Effector memory CD8-positive, alpha-beta T cell (primary cell): ENCODE measurements around the gene SPCS1.
A peak's percentile ranks its signal among the peaks of the same experiment; 100 is the strongest.

Source experiments
- ATAC-seq: fragments of 150-1000 bp; cut with Tn5 transposase; replicated peaks from 2 replicates; pipeline ENCODE4 v1.10.0; 2021; ENCODE audit warnings: mild to moderate bottlenecking, moderate library complexity
- DNase-seq, 3 experiments: peaks; one replicate each; pipeline ENCODE4 v3.0.0; 2021
- H3K27ac Mint-ChIP-seq, 2 donors: one replicate each; pipeline ENCODE4 v1.8.0; 2022; ENCODE audit warnings: mild to moderate bottlenecking in 2 of 2, mixed read lengths in 2 of 2, moderate library complexity in 2 of 2
- H3K27me3 Mint-ChIP-seq, 2 donors: one replicate each; pipeline ENCODE4 v1.8.0; 2022; ENCODE audit warnings: mixed read lengths in 2 of 2
- H3K36me3 Mint-ChIP-seq: one replicate; pipeline ENCODE4 v1.8.0; 2022; ENCODE audit warnings: mild to moderate bottlenecking, moderate library complexity, mixed read lengths; ENCODE audit not compliant: insufficient read depth
- H3K4me1 Mint-ChIP-seq, 2 donors: one replicate each; pipeline ENCODE4 v1.8.0; 2022; ENCODE audit warnings: low read depth in 2 of 2, mixed read lengths in 2 of 2
- H3K4me3 Mint-ChIP-seq, 2 donors: one replicate each; pipeline ENCODE4 v1.8.0; 2022; ENCODE audit warnings: mild to moderate bottlenecking in 2 of 2, mixed read lengths in 2 of 2, moderate library complexity in 2 of 2
- H3K9me3 Mint-ChIP-seq, 2 donors: one replicate each; pipeline ENCODE4 v1.8.0; 2022; ENCODE audit warnings: mixed read lengths in 2 of 2

SPCS1 gene

GRCh38 chr3:52684184-52684583 is 21.7 kb upstream of the SPCS1 start:
- Mint-ChIP-seq H3K9me3 (no peaks in the 10 kb centered on the region), H3K27me3 (no peaks in the 10 kb centered on the region), H3K36me3 (peaks cover 43% of the 10 kb centered on the region), H3K4me1 (peaks cover 23 to 36% of the 10 kb centered on the region in 2 donors), H3K27ac (peak overlapping the region; percentile 98 to 99), H3K4me3 (peak overlapping the region; percentile 95 to 96)
- DNase-seq (no peak), ATAC-seq (no peak)

- H3K4me1 Mint-ChIP-seq, result peaks cover 19 to 35% of the 10 kb centered on the region in 2 donors
- H3K36me3 Mint-ChIP-seq, result peaks cover 47% of the 10 kb centered on the region
- H3K27ac Mint-ChIP-seq, result peak overlapping the region; percentile 98 to 99
- H3K9me3 Mint-ChIP-seq, result no peaks in the 10 kb centered on the region
- no peaks in the 10 kb centered on the region for H3K27me3 Mint-ChIP-seq
- DNase-seq, result peak; percentile 65 to 71 (median 69)
- peak overlapping the region; percentile 95 to 96 for H3K4me3 Mint-ChIP-seq
- ATAC-seq, result peak; percentile 75
These were observed 20.6 kb upstream of the SPCS1 start for GRCh38 chr3:52685285-52685708.

- Mint-ChIP-seq H3K27me3 (no peaks in the 10 kb centered on the region), H3K4me3 (peak within 1 kb of the TSS; percentile 95 to 96), H3K9me3 (no peaks in the 10 kb centered on the region), H3K36me3 (peaks cover 54% of the 10 kb centered on the region), H3K4me1 (peaks cover 19 to 34% of the 10 kb centered on the region in 2 donors), H3K27ac (peak within 1 kb of the TSS; percentile 98 to 99)
- ATAC-seq, result peak; percentile 82
- DNase-seq, result peak; percentile 87 to 90 (median 87)
These were observed 19.9 kb upstream of the SPCS1 start, which contains the start of the genes GNL3 and PBRM1 for GRCh38 chr3:52685709-52686691. TSS of gene GNL3 (plus strand) at chr3:52686032. CDS start at chr3:52686093, 61 bp downstream. TSS of gene PBRM1 (minus strand) at chr3:52685913.

- no peak for DNase-seq
- peaks cover 73% of the 10 kb centered on the region for H3K36me3 Mint-ChIP-seq
- H3K4me3 Mint-ChIP-seq, result no peak overlapping the region
- no peaks in the 10 kb centered on the region for H3K27me3 Mint-ChIP-seq
- peaks cover 17 to 24% of the 10 kb centered on the region in 2 donors for H3K4me1 Mint-ChIP-seq
- no peak overlapping the region for H3K27ac Mint-ChIP-seq
- no peaks in the 10 kb centered on the region for H3K9me3 Mint-ChIP-seq
- no peak for ATAC-seq
These were observed 17.6 kb upstream of the SPCS1 start for GRCh38 chr3:52688266-52688665.

- DNase-seq (no peak), ATAC-seq (no peak)
- no peaks in the 10 kb centered on the region for H3K27me3 Mint-ChIP-seq
- peaks cover 17 to 30% of the 10 kb centered on the region in 2 donors for H3K4me1 Mint-ChIP-seq
- no peak overlapping the region for H3K4me3 Mint-ChIP-seq
- peak overlapping the region; percentile 44 to 49 for H3K27ac Mint-ChIP-seq
- peaks cover 82% of the 10 kb centered on the region for H3K36me3 Mint-ChIP-seq
- H3K9me3 Mint-ChIP-seq, result no peaks in the 10 kb centered on the region
These were observed 16.8 kb upstream of the SPCS1 start for GRCh38 chr3:52689151-52689550.

- H3K27me3 Mint-ChIP-seq, result no peaks in the 10 kb centered on the region
- peak overlapping the region in 1 of 2 donors; percentile 44 for H3K27ac Mint-ChIP-seq
- H3K4me3 Mint-ChIP-seq, result no peak overlapping the region
- ATAC-seq, result no peak
- H3K36me3 Mint-ChIP-seq, result peaks cover 91% of the 10 kb centered on the region
- peaks cover 11 to 20% of the 10 kb centered on the region in 2 donors for H3K4me1 Mint-ChIP-seq
- DNase-seq, result no peak
- H3K9me3 Mint-ChIP-seq, result no peaks in the 10 kb centered on the region
These were observed 15.3 kb upstream of the SPCS1 start for GRCh38 chr3:52690560-52690959.

GRCh38 chr3:52693071-52693470 is 12.8 kb upstream of the SPCS1 start:
- no peak overlapping the region for H3K4me3 Mint-ChIP-seq
- H3K4me1 Mint-ChIP-seq, result peaks cover 6 to 13% of the 10 kb centered on the region in 2 donors
- DNase-seq (no peak), ATAC-seq (no peak)
- H3K27me3 Mint-ChIP-seq, result no peaks in the 10 kb centered on the region
- peaks cover 87% of the 10 kb centered on the region for H3K36me3 Mint-ChIP-seq
- peak overlapping the region in 1 of 2 donors; percentile 70 for H3K27ac Mint-ChIP-seq
- no peaks in the 10 kb centered on the region for H3K9me3 Mint-ChIP-seq

GRCh38 chr3:52694528-52695189 is 11.2 kb upstream of the SPCS1 start:
- ATAC-seq (no peak), DNase-seq (no peak)
- Mint-ChIP-seq H3K27me3 (no peaks in the 10 kb centered on the region), H3K4me3 (no peak overlapping the region), H3K36me3 (peaks cover 76% of the 10 kb centered on the region), H3K9me3 (no peaks in the 10 kb centered on the region), H3K27ac (no peak overlapping the region), H3K4me1 (peaks cover 6 to 13% of the 10 kb centered on the region in 2 donors)

GRCh38 chr3:52695798-52696671 is 9.9 kb upstream of the SPCS1 start:
- Mint-ChIP-seq H3K4me3 (no peak overlapping the region), H3K27ac (no peak overlapping the region), H3K4me1 (peaks cover 6 to 13% of the 10 kb centered on the region in 2 donors), H3K9me3 (no peaks in the 10 kb centered on the region), H3K27me3 (no peaks in the 10 kb centered on the region), H3K36me3 (peaks cover 62% of the 10 kb centered on the region)
- no peak for DNase-seq
- no peak for ATAC-seq

GRCh38 chr3:52696830-52697631 is 8.9 kb upstream of the SPCS1 start:
- Mint-ChIP-seq H3K9me3 (no peaks in the 10 kb centered on the region), H3K4me1 (peaks cover 6 to 13% of the 10 kb centered on the region in 2 donors), H3K27ac (no peak overlapping the region), H3K4me3 (no peak overlapping the region), H3K36me3 (peaks cover 52% of the 10 kb centered on the region), H3K27me3 (no peaks in the 10 kb centered on the region)
- ATAC-seq (peak; percentile 56), DNase-seq (no peak)

GRCh38 chr3:52697632-52697965 is 8.3 kb upstream of the SPCS1 start:
- Mint-ChIP-seq H3K36me3 (peaks cover 46% of the 10 kb centered on the region), H3K27me3 (no peaks in the 10 kb centered on the region), H3K27ac (no peak overlapping the region), H3K4me1 (peaks cover 6 to 13% of the 10 kb centered on the region in 2 donors), H3K4me3 (no peak overlapping the region), H3K9me3 (no peaks in the 10 kb centered on the region)
- ATAC-seq, result no peak
- DNase-seq, result no peak

GRCh38 chr3:52703341-52703740 is 2.6 kb upstream of the SPCS1 start:
- no peak for ATAC-seq
- DNase-seq, result no peak
- no peak overlapping the region for H3K4me3 Mint-ChIP-seq
- H3K27me3 Mint-ChIP-seq, result no peaks in the 10 kb centered on the region
- peaks cover 30% of the 10 kb centered on the region for H3K36me3 Mint-ChIP-seq
- H3K9me3 Mint-ChIP-seq, result no peaks in the 10 kb centered on the region
- peak overlapping the region in 1 of 2 donors; percentile 96 for H3K27ac Mint-ChIP-seq
- H3K4me1 Mint-ChIP-seq, result peaks cover 20 to 22% of the 10 kb centered on the region in 2 donors
